HG03097 (cell line): ENCODE data around the gene UPF2.

Source experiments
- ATAC-seq: cut with Tn5 transposase; IDR thresholded peaks from one replicate; pipeline ENCODE4 v1.9.1; 2021; ENCODE audit not compliant: unreplicated experiment, low FRiP score

The UPF2 gene

DNA sequence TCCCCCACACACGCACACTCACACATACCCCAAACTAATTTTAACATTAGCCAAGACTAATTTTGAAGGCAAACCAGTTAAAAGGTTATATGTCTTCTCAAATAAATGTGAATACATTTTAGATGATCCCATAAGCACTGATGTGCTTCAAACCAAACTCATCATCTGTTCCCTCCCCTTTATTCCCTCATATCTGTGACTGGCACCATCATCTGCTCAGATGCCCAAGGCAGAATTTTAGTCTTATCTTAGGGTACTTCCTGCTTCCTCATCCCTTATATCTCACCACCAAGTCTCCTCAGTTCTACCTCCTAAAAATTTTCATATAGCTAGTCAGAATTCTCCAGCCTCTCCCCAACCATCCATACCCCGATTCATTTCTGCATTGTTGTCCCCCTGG is 80.4 kb downstream of the UPF2 start:
- ATAC-seq: no peak

GRCh38 chr10:11961771-11962170 is 80.8 kb downstream of the UPF2 start:
- no peak for ATAC-seq

GRCh38 chr10:11959966-11960365 is 82.6 kb downstream of the UPF2 start:
- no peak for ATAC-seq

DNA sequence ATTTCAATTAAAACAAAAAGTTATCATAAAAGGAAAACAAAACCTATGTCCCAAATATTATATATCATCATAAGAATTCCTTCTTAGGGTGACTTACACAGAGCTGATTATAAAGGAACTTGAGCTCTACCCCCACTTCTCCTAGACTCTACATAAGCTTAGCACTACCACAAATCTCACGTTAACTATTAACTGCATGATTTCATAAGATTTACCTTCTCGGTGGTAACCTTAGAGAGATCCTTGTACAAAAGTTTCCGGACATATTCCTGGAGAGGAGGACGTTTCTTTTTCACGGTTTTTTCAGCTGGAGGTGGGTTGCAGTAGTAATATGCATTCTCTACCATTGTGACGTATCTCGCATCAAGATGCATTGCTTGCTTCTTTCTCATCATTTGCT is 83.7 kb downstream of the UPF2 start:
- ATAC-seq: no peak

DNA sequence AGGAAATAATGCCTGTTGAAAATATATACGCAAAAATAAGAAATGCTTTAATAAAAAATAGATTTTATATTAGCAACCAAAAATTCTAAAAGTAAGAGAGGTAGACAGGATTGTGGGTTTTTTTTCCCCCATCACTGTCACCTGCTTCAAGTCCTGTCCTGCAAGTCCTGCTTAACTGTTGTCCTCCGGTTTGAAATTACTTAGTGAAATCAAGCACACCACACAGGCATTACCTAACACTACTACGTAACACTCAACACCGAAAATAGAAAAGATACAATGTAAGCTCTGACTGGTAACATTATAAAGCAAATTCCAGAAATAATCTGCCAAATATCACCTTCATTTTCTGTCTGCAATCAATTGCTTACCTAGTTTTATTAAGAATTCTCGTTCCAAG is 90.9 kb downstream of the UPF2 start:
- no peak for ATAC-seq

DNA sequence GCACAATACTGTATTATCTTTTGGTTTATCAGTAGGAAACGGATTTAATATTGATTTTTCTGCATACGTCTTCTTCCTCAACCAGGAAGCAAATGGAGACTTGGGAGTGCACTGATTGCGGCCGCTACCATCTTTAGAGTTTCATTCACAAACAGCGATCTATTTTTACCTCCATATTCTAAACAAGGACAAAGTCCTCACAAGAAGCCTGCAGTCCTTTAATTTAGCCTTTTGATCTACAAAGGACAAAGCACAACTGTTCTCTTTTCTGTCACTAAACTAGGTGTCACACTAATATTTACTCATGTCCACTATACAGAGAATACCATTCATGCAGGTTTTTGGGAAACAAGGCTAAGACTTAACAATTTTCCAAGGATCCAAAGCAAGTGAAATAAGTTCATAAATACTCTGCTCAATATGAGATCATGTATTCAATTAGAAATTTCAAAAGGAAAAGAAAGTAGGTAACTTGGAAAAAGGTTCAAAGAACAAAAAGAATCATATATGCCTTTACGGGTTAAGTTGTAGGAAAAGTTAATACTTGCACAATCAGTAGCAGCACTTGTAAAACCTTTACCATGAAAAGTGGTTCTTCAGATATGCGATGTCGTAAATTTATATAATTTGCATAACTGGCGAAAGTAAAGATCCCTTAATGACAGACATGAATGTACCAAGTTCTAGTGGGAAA is 92.1 kb downstream of the UPF2 start:
- ATAC-seq: no peak

GRCh38 chr10:11949152-11949551 is 93.5 kb downstream of the UPF2 start:
- ATAC-seq: no peak

DNA sequence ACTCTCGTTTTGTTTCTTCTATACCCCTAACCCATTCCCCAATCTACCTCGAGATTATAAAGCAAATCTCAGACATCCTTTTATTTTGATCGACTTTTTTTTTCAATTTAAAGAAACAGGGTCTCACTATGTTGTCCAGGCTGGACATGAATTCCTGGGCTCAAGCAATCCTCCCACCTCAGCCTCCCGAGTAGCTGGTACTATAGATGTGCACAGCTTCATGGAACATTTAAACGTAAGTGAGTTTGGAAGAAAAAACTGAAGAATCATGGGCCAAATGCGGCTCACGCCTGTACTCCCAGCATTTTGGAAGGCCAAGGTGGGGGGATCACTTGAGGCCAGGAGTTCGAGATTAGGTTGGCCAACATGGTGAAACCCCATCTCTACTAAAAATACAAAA is 96.0 kb downstream of the UPF2 start:
- no peak for ATAC-seq

- ATAC-seq: no peak
Observed at GRCh38 chr10:11936389-11937152, 106.0 kb downstream of the UPF2 start.

DNA sequence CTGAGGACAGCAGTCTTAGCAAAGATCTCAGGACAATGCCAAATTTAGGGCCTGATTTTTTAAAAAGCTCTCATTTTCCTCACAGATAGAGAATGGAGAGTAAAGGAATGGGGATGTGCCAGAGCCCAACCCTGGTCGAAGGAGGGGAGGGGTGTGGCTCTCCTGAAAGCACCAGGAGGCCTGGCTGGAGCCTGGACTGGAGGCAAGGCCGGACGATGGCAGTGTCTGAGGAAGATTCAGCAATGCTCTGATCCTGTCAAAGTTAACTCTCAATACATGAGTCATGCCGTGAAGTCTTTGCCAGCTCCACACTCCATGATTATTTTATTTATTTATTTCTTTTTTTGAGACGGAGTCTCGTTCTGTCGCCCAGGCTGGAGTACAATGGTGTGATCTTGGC is 108.3 kb downstream of the UPF2 start:
- ATAC-seq: no peak

GRCh38 chr10:11933577-11934223 is 108.9 kb downstream of the UPF2 start:
- no peak for ATAC-seq

DNA sequence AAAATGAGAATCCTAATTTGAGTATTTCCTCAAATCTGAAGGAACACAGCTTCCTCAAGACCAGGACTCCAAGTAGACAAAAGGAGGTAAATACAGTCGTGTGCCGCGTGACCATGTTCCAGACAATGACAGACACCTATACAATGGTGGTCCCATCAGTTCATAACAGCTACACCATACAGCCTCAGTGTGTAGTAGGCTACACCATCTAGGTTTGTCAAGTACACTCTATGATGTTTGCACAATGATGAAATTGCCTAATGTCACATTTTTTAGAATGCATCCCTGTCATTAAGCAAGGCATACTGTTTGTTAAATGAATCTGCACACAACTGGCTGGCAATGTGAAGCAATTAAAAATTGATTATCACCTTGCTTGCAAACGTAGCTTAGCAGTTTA is 111.6 kb downstream of the UPF2 start:
- ATAC-seq: no peak

DNA sequence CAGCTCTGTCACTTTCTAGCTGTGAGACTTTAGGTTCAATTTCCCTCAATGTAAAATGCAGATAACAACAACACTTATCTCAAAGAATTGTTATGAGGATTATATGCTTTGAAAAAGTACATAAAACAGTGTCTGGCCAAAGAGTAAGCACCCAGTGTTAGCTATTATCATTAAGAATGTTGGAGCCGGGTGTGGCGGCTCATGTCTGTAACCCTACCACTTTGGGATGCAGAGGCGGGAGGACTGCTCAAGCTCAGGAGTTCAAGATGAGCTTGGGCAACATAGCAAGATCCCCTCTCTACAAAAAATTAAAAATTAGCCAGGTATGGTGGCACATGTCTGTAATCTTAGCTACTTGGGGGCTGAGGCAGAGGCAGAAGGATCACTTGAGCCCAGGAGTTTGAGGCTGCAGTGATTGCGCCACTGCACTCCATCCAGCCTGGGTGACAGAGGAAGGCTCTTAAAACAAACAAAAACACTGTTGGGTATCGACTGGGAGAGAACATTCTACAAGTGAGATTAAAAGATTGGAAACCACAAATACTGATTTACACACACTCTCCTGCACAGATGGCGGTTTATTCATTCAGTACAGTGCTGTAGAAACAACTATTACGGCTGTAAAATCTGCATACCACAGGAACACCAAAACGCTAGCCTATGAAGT is 112.2 kb downstream of the UPF2 start:
- ATAC-seq: no peak

DNA sequence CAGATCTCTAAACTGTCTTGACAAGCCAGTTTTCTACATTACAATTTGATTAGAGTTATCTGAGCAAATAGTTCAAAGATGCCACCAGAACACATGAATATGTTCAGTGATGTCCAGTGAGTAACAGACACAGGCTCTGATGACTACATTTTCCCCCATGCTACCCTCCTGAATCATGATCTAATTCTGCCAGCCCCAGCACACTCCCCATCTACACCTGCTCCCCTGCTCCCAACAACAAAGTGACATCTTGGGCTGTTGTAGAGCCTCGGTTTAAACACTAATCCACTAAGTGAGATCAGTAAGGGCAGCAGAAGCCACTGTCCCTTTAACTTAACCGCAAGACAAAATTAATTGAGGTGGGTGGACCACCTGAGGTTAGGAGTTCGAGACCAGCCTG is 114.9 kb downstream of the UPF2 start:
- ATAC-seq: no peak

- ATAC-seq: no peak
Observed at GRCh38 chr10:11921800-11922392, 120.7 kb downstream of the UPF2 start.

- ATAC-seq: no peak
Observed at GRCh38 chr10:11919271-11919670, 123.3 kb downstream of the UPF2 start.

GRCh38 chr10:11918384-11918783 is 124.2 kb downstream of the UPF2 start:
- ATAC-seq: no peak

DNA sequence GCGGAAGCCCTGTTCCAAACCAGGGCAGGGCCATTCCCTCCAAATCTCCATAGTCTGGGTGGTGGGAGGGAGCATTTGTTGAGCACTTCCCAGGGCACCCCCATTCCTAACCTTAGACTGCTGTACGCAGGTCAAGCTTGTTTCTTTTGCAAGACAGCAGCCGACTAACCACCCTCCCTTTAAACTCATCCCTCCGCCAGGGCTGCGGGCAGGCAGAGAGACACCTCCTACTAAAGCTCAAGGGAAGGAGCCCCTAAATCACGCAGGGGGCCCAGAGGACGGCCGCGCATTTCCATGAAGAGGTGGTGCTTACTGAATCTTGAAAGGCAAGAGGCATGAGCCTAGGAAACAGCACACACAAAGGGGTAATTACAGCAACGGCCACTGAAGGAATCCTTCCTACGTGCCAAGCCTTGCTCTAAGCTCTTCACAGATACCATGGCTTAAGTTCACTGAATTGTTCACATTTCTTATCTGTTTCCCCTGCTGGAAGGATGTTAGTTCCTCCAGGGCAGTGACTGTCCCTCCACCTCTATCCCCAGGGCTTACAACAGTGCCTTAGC is 129.4 kb downstream of the UPF2 start:
- ATAC-seq: no peak

DNA sequence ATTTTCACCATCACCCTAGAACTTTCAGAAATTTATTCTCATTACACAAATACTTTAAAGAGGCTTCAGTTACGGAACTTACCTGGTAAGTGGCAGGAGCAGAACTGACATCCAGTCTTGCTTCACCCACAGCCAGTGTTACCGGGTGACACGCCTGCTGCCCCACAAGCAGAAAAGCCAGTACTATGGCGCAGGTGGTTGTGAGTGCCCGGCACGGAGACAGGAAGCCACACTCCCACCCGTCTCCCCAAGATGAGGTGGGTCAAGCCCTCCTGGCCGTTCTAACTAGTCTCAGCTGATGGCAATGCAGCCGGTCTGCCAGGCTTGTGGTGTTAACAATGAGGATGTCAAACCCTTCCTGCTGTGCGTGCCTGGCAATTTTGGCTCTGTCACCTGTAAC is 132.5 kb downstream of the UPF2 start:
- ATAC-seq: no peak

- ATAC-seq: no peak
Observed at GRCh38 chr10:11909618-11910017, 133.0 kb downstream of the UPF2 start.

DNA sequence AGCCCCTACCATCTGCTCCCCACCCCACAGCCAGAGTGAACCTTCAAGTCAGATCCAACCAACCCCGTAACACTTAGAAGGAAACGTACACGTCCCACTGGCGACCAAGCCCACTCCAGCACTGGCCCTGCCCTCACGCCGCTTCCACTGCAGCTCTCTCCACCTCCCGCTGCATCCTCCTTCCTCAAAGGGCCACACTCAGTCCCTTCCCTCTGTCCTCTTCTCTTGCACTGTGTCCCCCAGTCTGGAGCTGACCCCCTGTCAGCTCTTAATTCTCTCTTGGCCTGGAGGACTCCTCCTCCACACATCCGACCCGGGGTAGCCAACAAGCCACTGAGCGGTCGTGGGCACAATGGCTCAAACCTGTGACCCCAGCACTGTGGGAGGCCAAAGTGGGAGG is 133.6 kb downstream of the UPF2 start:
- ATAC-seq: no peak
